ENCODE measurements around the gene NRSN1. TPM values are rescaled to one million over a fixed set of nuclear protein-coding genes. Genes with fewer than 3 reads are reported as not detected.

The NRSN1 gene
- total and polyA plus RNA-seq, 2 of the 13 experiments (the other 11 are each of a cell fraction or from before 2014, with no cell fraction given): not detected

DNA sequence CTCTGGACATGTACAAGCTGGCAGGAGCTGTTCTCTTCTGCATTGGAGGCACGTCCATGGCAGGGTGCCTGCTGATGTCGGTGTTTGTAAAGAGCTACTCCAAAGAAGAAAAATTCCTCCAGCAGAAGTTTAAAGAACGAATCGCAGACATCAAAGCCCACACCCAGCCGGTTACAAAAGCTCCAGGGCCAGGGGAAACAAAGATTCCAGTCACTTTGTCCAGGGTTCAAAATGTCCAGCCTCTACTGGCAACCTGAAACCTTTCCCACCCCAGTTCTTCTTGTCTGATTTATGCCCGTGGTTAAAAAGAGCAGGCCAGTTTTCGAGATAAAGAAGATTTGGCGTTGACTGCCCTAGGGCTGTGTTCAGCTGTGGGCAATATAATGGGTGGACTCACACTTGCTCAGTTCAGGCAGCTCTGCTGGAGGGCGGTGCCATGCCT is 19.7 kb downstream of the NRSN1 start (continued):
- TF ChIP-seq, protein P1, sequence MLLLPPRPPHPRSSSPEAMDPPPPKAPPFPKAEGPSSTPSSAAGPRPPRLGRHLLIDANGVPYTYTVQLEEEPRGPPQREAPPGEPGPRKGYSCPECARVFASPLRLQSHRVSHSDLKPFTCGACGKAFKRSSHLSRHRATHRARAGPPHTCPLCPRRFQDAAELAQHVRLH (CRISPR knock-in tag; IDR thresholded peaks at IDR 0.05; ENCODE audit: borderline replicate concordance, low read depth): peak; percentile 65; the same call in 1 of the 2 replicates
- TF ChIP-seq ZNF180 (CRISPR knock-in tag; IDR thresholded peaks at IDR 0.05; ENCODE audit: borderline replicate concordance, low read depth) (no peak), ZNF460 (CRISPR knock-in tag; IDR thresholded peaks at IDR 0.05; ENCODE audit: borderline replicate concordance) (no peak), ZFAT (CRISPR knock-in tag; conservative IDR thresholded peaks at IDR 0.05) (no peak), ZNF556 (CRISPR knock-in tag; IDR thresholded peaks at IDR 0.05; ENCODE audit: borderline replicate concordance) (no peak), NCOA5 (CRISPR knock-in tag; IDR thresholded peaks at IDR 0.05) (no peak), NR2F6 (IDR thresholded peaks at IDR 0.05) (peak; percentile 73), NR2F6 (CRISPR knock-in tag; IDR thresholded peaks at IDR 0.05) (peak; percentile 66), PTBP1 (IDR thresholded peaks at IDR 0.05; ENCODE audit: low read depth, low read length, poor library complexity, severe bottlenecking) (no peak), SMARCE1 (IDR thresholded peaks at IDR 0.05; ENCODE audit: borderline replicate concordance) (no peak), EHMT2 (IDR thresholded peaks at IDR 0.05; ENCODE audit: borderline replicate concordance, low read depth, low read length) (peak; percentile 78; the same call in 1 of the 2 replicates), NFATC3 (CRISPR knock-in tag; IDR thresholded peaks at IDR 0.05) (no peak), SMYD3 (CRISPR knock-in tag; IDR thresholded peaks at IDR 0.05) (no peak), ZNF816 (CRISPR knock-in tag; IDR thresholded peaks at IDR 0.05; ENCODE audit: borderline replicate concordance) (0 out of 2 replicates have a peak, but pooled peaks have one; percentile 49), HNRNPLL (IDR thresholded peaks at IDR 0.05; ENCODE audit: low read depth, low read length, poor library complexity, severe bottlenecking) (no peak), BRD4 (CRISPR knock-in tag; IDR thresholded peaks at IDR 0.05) (no peak), ZNF577 (CRISPR knock-in tag; IDR thresholded peaks at IDR 0.05; ENCODE audit: borderline replicate concordance, low read depth) (no peak), MIXL1 (CRISPR knock-in tag; IDR thresholded peaks at IDR 0.05) (0 out of 2 replicates have a peak, but pooled peaks have one; percentile 20)
- TF ChIP-seq, protein P2, sequence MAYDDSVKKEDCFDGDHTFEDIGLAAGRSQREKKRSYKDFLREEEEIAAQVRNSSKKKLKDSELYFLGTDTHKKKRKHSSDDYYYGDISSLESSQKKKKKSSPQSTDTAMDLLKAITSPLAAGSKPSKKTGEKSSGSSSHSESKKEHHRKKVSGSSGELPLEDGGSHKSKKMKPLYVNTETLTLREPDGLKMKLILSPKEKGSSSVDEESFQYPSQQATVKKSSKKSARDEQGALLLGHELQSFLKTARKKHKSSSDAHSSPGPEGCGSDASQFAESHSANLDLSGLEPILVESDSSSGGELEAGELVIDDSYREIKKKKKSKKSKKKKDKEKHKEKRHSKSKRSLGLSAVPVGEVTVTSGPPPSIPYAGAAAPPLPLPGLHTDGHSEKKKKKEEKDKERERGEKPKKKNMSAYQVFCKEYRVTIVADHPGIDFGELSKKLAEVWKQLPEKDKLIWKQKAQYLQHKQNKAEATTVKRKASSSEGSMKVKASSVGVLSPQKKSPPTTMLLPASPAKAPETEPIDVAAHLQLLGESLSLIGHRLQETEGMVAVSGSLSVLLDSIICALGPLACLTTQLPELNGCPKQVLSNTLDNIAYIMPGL (CRISPR knock-in tag; IDR thresholded peaks at IDR 0.05; ENCODE audit: borderline replicate concordance in 1 of 2, low read depth in 1 of 2): peak in 1 of 2 experiments; percentile 45; a peak in 1 of 4 replicates
- TF ChIP-seq, protein P3, sequence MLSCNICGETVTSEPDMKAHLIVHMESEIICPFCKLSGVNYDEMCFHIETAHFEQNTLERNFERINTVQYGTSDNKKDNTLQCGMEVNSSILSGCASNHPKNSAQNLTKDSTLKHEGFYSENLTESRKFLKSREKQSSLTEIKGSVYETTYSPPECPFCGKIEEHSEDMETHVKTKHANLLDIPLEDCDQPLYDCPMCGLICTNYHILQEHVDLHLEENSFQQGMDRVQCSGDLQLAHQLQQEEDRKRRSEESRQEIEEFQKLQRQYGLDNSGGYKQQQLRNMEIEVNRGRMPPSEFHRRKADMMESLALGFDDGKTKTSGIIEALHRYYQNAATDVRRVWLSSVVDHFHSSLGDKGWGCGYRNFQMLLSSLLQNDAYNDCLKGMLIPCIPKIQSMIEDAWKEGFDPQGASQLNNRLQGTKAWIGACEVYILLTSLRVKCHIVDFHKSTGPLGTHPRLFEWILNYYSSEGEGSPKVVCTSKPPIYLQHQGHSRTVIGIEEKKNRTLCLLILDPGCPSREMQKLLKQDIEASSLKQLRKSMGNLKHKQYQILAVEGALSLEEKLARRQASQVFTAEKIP (CRISPR knock-in tag; IDR thresholded peaks at IDR 0.05; ENCODE audit: borderline replicate concordance): no peak
- TF ChIP-seq, protein P4, sequence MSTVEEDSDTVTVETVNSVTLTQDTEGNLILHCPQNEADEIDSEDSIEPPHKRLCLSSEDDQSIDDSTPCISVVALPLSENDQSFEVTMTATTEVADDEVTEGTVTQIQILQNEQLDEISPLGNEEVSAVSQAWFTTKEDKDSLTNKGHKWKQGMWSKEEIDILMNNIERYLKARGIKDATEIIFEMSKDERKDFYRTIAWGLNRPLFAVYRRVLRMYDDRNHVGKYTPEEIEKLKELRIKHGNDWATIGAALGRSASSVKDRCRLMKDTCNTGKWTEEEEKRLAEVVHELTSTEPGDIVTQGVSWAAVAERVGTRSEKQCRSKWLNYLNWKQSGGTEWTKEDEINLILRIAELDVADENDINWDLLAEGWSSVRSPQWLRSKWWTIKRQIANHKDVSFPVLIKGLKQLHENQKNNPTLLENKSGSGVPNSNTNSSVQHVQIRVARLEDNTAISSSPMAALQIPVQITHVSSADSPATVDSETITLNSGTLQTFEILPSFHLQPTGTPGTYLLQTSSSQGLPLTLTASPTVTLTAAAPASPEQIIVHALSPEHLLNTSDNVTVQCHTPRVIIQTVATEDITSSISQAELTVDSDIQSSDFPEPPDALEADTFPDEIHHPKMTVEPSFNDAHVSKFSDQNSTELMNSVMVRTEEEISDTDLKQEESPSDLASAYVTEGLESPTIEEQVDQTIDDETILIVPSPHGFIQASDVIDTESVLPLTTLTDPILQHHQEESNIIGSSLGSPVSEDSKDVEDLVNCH (CRISPR knock-in tag; IDR thresholded peaks at IDR 0.05): no peak
- TF ChIP-seq, protein P5, sequence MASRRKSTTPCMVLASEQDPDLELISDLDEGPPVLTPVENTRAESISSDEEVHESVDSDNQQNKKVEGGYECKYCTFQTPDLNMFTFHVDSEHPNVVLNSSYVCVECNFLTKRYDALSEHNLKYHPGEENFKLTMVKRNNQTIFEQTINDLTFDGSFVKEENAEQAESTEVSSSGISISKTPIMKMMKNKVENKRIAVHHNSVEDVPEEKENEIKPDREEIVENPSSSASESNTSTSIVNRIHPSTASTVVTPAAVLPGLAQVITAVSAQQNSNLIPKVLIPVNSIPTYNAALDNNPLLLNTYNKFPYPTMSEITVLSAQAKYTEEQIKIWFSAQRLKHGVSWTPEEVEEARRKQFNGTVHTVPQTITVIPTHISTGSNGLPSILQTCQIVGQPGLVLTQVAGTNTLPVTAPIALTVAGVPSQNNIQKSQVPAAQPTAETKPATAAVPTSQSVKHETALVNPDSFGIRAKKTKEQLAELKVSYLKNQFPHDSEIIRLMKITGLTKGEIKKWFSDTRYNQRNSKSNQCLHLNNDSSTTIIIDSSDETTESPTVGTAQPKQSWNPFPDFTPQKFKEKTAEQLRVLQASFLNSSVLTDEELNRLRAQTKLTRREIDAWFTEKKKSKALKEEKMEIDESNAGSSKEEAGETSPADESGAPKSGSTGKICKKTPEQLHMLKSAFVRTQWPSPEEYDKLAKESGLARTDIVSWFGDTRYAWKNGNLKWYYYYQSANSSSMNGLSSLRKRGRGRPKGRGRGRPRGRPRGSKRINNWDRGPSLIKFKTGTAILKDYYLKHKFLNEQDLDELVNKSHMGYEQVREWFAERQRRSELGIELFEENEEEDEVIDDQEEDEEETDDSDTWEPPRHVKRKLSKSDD (CRISPR knock-in tag; IDR thresholded peaks at IDR 0.05; ENCODE audit: low read depth): no peak
